Stimulated activated CD8-positive, alpha-beta memory T cell treated with anti-CD3 and anti-CD28 coated beads, Interleukin-4, amount 100 ng/mL, for 1 hour (primary cell): ENCODE measurements around the gene CATSPERD.

ENCODE experiments used
- DNase-seq, 2 donors: peaks; one replicate each; pipeline ENCODE4 v3.0.0-alpha.2; 2020; ENCODE audit warnings: low read depth in 2 of 2, low spot score in 1 of 2

The CATSPERD gene

DNA sequence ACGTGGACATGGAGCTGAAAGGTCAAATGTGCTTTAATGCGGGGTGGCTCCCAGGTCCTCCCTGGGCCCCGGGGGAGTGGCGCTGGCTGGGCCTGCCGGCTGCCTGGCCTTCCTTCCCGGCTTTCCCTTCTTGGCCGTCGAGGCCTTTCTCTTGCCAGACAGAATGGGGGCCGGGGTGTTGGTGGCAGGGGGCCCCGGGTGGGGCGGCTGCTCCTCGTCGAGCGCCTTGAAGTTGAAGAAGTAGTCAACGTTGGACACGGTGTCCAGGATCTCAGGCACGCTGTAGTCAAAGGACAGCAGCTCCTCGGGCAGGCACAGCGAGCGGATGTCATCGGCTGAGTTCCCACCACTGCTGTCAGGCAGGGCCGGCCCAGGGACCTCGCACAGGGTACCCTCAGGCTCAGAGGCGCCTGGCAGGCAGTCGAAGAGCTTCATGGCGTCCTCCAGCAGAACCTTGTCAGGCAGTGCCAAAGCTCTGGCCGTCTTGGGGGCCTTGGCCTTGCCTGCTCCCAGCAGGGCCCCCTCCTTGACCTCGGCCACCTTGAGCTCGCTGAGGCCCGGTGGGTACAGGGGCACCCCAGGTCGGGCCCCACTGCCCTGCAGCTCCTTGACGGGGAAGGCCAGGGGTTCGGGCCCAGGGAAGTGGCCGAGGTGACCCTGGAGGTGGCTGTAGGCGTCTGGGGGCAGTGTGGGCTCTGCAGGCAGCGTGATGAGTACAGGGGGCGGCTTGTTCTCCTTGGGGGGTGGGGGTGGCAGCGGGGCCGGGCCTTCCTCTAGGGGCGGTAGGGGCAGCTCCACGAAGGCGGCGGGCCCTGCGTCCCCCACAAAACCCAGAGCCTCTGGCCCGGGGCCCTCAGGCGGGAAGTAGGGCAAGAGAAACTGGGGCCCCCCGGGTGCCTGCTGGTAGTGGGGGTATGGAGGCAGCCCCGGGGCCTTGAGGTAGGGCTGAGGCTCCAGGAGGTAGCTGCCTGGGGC is 62.8 kb downstream of the CATSPERD start:
- DNase-seq = no peak

DNA sequence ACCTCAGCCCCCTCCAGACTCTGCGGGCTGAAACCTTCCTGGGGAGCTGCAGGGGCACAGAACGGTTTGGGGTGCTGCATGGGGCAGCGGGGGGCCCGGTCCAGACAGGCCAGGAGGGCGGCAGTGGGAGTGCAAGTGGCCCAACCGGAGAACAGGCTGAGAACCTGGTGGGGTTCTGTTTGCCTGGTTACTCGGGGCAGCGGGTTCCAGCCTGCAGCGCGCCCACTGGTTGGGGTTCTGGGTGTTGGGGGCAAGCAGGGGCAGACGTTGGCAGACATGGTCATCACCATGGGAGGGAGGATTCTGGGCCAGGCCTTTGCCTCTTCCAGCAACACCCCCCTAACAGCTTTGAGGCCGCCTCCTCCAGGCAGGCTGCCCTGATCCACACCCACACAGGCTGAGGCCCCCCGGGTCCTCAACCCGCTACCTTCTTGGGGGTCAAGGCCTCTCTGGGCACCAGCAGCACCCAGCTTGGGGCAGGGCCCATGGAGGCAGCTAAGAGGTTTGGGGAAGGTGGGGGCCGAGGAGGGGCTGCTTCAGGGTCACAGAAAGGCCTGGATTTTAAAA is 64.2 kb downstream of the CATSPERD start, which contains the start of gene PRR22:
PRR22 (minus strand) TSS at position 166 of the 567 bp plus-strand sequence; CDS start at position 80, 86 bp downstream.
- DNase-seq = no peak

DNA sequence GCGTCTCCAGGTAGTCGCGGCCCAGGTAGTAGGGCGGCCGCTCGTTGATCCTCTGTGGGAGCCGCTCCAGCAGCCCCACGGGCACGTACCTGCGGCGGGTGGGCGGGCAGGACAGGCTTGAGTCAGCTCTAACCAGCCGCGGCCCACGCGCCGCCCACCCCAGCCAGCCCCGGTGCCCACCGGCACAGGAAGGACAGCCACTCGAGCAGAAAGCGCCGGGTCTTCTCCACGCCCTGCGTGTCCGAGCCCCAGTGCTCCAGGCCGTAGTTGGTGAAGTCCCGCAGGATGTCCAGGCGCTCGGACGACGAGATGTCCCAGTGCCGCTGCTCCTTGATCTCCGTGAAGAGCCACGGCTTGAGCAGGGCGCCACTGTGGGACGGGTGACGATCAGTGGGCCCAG is 65.0 kb downstream of the CATSPERD start:
- DNase-seq = no peak

DNA sequence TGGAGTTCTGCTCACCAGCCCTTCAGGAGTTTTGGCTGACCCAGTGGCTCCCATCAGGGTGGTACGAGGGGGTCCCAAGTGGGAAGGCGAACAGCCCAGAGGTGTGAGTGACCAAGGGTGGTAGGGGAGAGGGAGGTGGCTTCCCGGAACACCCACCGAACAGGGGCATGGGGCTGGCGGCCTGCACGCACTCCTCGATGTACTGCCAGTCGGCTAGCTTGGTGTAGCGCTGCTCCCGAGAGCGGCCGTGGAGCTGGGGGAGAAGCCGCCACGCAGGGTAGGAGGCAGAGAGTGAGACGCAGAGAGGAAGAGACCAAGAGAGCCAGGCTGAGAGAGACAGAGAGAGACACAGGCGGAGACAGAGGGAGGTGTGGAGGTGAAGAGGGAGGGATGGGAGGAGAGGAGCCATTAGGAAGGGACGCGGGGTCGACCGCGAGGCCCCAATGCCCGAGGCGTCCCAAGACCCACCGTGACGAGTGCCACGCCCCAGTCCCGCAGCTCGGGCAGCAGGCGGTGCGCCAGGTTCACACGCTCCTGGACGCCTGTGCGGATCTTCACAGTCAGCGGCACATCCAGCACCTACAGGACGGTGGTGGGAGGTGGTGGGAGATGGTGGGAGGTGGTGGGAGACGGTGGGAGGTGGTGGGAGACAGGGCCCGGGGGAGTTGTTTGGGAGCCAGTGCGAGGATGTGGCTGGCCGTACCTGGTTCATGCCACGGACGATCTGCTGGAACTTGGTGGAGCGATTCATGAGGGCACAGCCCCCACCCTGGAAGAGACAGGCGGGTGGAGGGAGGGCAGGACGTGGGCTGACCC is 66.4 kb downstream of the CATSPERD start:
- DNase-seq = no peak

DNA sequence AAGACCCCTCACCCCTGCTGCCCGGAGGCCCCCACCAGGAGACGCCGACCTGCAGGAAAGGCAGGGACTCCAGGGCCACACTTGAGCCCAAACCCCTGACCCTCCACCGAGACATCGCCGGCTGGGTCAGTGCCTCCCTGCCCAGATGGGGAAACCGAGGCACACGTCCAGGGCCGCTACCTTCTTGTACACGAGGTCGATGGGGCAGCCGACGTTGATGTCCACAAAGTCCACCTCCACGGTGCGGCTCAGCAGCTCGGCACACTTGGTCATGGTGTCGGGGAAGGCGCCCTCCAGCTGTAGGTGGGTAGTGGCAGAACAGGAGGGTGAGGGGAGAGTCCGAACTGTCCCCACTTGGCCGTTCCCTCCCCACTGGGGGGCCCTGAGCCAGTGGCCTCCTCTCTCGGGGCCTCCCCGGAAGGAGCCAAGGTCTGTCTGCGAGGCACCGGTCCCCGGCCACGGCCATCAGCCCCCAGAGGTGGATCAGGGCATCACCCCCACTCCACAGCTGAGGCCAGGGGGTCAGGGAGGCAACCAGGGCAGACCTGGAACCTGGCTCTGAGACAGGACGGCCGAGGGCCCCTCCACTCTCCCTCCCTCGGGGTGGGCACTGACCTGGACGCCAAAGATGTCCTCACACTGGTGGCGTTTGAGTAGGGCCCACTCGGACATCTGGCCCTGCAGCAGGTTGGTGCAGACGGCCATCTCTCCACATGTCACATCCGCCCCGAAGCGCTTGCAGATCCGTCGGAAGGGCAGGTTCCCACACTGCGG is 67.2 kb downstream of the CATSPERD start:
- DNase-seq = no peak

DNA sequence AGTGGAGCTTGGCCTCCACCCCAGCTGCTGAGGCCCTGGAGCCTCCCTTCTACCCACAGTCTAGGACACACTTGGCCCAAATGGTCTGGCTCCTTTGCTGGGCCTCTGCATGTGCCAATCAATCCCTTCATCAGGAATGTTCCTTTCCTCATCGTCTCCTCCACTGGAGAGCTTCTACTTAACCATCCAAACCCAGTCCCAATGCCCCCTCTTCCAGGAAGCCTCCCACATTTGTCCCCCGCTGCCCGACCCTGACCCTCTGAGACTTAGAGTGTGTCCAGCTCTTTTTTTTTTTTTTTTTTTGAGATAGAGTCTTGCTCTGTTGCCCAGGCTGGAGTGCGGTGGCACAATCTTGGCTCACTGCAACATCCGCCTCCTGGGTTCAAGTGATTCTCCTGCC is 68.0 kb downstream of the CATSPERD start:
- DNase-seq = no peak

DNA sequence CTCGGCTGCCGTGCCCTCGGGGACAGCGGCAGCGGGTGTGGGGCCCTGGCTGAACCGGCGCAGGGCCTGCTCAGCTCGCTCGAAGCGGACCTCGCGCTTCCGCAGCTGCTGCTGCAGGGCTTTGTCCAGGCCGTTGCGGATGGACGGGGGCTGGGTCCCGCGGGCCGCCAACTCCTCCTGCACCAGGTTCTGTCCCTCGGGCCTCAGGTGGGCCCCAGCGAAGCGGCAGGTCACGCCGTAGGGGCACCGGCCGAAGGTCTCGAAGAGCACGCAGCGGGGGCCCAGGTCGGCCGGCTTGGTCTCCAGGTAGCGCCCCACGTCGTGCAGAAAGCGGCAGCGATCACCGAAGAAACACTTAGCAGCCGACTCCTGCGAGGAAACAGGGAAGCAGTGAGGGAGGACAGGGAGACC is 68.9 kb downstream of the CATSPERD start:
- DNase-seq = no peak

DNA sequence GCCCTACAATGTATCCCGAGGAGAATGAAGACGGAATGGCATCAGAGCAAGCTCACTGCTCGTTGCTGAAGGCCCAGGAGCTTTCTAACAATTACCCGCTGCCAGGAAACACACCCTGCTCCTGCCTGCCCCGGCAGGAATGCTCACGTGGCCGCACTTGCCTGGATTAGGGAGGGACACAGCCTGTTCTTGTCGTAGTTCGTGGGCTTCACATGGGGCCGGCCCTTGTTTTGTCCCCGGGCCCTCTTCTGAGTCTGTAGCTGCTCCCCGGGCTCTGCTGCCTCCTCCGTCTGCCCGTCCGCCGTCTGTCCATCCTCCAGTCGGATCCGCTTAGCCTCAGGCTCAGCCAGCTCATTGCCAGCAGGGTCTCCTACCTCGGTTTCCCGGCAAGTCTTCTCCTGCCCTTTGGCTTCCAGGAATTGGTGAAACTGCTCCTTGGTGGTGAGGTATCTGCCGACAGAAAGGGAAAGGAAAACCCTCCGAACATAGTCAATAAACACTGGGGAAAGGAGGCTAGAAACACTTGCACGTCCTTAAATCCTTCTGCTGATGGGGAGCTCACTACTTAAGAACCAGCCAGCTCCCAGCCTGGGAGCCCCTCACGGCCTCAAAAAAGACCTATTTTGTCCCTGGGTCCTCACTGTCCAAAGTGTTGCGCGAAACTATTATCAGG is 69.6 kb downstream of the CATSPERD start:
- DNase-seq = no peak

DNA sequence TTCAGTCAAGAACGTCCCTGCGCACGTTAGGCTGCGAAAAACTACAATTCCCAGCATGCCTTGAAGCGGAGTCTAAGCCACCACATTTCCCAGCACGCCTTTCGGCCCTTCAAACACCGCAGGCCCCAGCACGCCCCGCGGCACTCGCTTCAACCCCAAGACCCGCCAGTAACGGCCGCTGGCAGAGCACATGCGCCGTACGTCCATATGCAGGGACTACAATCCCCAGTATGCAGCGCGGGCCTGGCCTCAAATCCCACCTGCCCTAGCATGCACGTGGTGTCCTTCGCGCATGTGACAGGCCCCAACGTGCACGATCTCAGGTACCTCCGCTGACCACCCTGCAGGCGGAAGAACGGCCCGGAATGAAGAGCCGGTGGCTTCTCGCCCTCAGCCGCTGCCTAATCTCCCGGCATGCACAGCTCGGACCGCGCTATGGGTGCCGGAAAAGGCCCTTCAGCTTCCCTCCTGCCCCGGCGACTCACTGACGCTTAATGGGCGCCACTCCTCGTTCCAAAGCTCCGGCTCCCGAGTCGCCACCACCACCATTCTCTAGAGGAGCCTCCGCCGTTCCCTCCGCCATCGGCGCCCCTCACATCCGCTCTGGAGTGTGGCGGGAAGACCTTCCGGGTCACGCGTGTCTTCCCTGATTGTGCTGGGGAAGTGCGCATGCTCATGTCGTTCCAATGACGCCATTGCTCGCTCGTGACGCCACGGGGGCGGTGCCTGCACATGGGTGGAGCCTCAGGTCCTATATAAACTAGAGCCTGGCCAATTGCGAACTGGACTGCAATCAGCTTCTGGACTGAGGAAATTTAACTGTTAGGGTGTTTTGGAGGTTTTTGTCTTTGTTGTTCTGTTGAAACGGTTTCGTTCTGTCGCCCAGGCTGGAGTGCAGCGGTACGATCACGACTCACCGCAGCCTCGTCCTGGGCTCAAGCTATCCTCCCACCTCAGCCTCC is 70.4 kb downstream of the CATSPERD start, which contains the start of gene DUS3L:
DUS3L (minus strand) TSS at position 605 of the 962 bp plus-strand sequence; CDS start at position 583, 22 bp downstream.
- DNase-seq = peak; percentile 89 to 92

DNA sequence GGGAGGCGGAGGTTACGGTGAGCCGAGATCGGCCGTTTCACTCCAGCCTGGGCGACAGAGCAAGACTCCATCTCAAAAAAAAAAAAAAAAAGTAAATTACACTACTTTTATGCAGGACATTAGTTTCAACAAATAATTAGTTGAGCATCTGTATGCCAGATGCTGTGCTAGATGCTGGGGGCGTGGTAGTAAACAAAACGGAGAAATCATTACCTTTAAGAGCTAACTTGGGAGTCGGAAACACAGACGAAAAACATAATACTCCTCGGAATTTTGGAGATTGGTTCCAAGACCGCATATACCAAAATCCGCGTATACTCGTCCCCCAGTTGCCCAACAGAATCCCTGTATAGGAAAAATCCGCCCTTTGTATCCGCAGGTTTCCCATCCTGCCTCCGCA is 71.8 kb downstream of the CATSPERD start:
- no peak for DNase-seq

DNA sequence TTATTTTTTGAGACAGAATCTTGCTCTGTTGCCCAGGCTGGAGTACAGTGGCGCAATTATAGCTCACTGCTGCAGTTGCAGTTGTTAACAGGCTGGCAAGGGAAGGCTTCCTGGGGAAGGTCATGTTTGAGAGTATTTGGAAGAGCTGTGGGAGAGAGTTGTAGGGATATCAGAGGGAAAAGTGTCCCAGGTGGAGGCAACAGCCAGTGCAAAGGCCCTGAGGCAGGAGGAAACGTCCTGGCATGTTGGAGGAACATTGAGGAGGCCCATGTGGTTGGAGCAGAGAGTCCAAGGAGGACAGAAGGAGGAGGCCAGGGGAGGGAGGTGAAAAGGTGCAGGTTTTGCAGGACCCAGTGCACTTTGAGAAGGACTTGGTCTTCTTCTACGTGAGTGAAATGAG is 72.8 kb downstream of the CATSPERD start:
- DNase-seq = no peak

DNA sequence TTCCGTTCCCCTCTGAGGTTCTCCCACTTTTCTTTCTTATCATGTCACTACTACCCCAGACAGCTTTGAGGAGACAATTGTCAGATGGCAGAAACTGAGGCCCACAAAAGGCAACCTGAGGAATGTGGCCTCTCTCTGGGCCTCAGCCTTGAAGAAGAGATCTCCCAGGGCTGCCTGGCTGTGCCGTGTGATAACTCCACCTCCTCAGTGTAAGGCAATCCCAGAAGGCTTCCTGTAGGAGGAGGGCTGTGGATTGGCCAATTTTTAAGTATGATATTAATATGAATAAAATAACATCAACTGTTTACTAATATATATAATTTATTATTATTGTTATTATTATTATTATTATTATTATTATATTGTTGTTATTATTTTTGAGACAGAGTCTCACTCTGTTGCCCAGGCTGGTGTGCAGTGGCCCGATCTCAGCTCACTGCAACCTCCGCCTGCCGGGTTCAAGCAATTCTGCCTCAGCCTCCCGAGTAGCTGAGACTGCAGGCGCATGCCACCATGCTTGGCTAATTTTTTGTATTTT is 75.0 kb downstream of the CATSPERD start:
- DNase-seq = no peak

DNA sequence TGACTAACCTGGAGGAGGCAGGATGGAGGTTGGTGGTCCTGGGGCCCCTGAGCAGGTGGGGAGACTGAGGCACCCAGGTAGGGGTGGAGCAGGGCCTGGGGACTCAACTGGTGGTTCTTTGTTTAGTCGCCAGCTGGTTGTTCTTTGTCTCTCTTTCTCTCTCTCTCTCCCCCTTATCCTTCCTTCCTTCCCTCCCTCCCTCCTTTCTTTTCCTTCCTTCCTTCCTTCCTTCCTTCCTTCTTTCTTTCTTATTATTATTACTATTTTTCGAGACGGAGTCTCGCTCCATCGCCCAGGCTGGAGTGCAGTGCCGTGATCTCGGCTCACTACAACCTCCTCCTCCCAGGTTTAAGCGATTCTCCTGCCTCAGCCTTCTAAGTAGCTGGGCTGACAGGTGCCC is 77.8 kb downstream of the CATSPERD start:
- no peak for DNase-seq

DNA sequence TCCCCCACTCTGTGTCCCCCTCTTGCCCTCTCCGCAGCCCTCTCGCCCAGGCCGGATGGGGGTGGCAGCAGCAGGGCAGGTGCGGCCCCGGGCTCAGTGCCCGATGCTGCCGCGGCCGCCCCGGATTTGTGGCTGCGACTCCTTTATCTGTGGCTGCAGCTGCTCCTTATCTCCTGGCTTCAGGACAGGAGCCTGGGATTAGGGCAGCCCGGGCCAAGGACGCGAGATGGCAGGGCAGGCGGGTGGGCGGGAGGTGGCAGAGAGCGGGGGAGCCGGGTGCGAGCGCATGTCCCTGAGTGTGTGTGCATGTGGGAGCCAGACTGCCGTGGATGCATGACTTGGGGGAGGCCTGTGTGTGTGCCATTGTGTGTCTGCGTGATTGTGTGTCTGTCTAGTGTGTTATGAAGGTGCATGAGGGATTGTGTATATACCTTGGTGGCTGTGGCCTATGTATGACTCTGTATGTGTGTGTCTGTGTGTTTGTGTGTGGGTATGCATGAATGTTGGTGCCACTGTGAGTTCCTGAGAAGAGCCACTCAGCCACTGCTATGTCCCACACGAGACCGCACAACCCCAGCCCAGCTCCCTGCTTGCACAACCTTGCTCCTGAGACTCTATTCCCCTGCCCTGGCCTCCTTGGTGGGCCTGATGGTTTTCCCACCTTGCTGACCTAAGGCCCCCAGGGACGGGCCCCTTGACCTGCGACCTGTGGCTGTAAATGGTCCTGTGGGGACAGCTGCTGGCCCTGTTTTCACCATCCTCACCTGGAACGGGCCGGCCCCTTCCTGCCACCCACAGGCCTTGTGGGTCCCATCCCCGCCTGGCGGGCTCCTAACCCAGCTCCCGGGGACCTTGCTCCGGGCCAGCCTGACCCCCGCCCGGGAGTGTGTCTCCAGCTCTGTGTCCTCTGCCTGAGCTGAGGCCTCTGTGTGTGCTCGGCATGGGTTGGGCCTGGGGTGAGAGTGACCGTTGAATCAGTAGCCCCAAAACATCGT is 79.1 kb downstream of the CATSPERD start:
- no peak for DNase-seq

DNA sequence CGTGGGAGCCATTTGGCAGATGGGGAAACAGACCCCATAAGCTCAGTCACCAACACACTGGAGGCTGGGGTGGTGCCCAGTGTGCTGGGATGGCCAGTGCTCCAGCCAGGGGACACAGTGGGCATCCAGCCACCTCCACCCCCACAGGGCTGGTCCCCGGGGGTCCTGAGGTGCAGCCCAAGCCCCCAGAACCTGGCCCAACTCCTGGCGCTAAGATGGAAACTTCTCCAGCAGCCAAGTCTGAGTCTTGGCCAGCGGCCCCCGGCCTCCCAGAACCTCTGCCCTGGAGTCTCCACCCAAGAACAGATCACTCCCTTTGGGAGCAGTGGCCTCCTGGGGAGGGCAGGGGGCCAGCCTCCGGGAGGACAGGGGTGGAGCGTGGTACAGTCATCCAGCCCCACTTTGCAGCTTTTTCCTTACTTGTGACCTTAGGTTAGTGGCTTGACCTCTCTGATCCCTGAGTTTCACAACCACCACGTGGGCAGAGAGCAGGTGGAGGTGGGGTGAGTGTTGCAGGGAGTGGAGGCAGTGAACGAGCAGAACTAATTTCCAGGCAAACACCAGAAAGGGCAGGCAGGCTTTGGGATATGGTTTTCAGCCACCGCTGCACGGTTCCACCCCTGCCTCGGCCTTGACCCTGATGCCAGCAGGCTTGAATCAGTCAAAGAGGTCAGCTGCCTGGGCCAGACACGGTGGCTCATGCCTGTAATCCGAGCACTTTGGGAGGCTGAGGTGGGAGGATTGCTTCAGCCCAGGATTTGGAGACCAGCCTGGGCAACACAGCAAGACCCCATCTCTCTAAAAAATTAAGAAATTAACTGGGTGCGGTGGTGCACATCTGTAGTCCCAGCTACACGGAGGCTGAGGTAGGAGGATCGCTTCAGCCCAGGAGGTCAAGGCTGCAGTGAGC is 80.2 kb downstream of the CATSPERD start:
- DNase-seq = no peak

DNA sequence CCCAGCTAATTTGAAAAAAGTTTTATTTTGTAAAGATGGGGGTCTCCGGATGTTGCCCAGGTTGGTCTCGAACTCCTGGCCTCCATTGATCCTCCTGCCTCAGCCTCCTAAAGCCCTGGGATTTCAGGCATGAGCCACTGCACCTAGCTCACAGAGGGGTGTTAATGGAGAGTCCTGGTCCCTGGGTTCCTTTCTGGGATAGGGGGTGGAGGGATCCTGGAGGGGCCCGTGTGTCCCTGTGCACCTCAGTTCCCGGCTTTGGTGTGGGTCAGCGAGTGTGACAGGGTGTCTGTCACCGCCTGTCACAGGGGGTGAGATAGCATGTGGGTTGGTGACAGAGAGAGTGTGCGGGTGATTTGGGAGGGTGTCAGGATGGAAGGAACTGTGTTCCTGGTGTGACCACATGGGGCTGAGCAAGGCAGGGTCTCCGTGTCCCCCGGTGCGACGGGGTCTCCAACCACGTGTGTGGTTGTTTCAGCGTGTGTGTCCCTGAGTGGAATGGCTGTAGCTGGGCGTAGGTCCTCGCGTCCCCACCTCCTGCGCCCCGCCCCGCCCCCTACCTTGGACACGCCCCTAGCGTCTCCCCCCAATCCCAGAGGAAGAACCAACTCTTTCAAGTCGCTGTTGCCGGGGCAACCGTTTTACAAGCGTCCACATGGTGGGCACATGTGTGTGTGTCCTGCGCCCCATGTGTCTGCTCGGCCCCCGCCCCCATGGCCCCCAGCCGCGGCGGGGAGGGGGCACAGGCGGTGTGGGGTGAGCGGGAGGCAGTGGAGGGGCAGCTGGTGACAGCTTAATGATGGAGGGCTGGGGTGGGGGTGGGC is 81.6 kb downstream of the CATSPERD start:
- no peak for DNase-seq
